ENCODE results near the gene NEU1.

DNA sequence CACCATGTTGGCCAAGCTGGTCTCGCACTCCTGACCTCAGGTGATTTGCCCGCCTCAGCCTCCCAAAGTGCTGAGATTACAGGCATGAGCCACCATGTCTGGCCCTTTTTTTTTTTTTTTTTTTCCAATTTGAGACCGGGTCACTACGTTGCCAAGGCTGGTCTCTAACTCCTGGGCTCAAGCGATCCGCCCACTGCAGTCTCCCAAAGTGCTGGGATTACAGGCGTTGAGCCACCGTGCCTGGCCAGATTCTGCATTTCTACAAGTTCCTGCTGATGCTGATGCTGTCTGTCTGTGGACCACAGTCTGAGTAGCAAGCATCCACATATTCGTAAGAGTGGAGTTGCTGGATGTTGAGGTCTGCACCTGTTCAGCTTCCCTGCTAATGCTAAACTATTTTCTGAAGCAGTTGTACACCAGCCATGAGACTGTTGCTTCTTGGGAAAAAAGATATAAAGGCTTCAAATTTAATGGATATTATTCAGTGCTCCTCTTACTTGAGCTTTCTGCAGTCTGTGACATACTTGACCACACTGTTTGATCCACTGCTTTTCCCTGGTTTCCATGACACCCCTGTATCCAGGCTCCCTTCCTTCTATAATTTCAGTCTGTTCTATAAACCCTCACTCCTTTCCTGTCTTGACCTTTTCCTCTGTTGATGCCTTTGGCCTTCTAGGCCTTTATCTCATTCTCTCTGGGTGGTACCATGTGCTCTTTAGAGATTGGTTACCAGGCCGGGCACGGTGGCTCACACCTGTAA lies 49.4 kb upstream of the NEU1 start:
- TF ChIP-seq CTCF (conservative IDR thresholded peaks at IDR 0.05; ENCODE audit: low read length) (no peak), EZH2phosphoT487 (IDR thresholded peaks at IDR 0.05; ENCODE audit: borderline replicate concordance, low read depth, low read length) (no peak)

All from OCI-LY7 (cell line).